Astrocyte of the spinal cord (primary cell): Measurements from ENCODE around the gene SMAD2.

Experiments
- DNase-seq: peaks from one replicate; pipeline ENCODE4 v3.0.0; 2011; ENCODE audit warnings: low read depth, low spot score
- H3K4me3 ChIP-seq: 2 replicates; pipeline ENCODE4 v1.5.1; 2011; ENCODE audit warnings: low read depth, mild to moderate bottlenecking, low read length, moderate library complexity
- in situ Hi-C: cut with HindIII; loops from 2 replicates; pipeline ENCODE4 v1.10.0; 2017; ENCODE audit warnings: low sequenced_read_pairs
- TF ChIP-seq, protein P1 (sequence below): IDR thresholded peaks from 2 replicates; pipeline ENCODE4 v1.5.1; 2012; ENCODE audit warnings: low read depth, mild to moderate bottlenecking, low read length, inconsistent platforms

SMAD2 gene

DNA sequence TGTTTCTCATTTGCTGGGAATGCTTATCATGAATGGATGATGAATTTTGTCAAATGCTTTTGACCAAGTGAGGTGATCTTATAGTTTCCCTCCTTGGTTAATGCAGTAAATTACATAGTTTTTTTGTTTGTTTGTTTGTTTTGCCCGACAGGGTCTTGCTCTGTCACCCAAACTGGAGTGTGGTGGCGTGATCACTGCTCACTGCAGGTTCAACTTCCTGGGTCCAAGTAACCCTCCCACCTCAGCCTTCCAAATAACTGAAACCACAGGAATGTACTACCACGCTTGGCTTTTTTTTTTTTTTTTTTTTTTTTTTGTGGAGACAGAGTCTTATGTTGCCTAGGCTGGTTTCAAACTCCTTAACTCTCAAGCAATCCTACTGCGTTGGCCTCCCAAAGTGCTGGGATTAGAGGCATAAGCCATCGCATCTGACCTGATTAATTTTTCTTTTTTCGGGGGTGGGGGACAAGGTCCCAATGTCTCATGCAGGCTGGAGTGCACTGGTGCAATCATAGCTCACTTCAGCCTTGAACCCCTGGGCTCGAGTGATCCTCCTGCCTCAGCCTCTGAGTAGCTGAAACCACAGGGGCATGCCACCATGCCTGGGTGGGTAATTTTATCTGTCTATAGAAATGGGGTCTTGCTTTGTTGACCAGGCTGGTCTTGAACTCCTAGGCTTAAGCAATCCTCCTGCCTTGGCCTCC is 48.6 kb downstream of the SMAD2 start:
- in situ Hi-C loops, result no loop called here
- H3K4me3 ChIP-seq, result no peak overlapping the region
- peak; percentile 41 for DNase-seq
- TF ChIP-seq, protein P1, sequence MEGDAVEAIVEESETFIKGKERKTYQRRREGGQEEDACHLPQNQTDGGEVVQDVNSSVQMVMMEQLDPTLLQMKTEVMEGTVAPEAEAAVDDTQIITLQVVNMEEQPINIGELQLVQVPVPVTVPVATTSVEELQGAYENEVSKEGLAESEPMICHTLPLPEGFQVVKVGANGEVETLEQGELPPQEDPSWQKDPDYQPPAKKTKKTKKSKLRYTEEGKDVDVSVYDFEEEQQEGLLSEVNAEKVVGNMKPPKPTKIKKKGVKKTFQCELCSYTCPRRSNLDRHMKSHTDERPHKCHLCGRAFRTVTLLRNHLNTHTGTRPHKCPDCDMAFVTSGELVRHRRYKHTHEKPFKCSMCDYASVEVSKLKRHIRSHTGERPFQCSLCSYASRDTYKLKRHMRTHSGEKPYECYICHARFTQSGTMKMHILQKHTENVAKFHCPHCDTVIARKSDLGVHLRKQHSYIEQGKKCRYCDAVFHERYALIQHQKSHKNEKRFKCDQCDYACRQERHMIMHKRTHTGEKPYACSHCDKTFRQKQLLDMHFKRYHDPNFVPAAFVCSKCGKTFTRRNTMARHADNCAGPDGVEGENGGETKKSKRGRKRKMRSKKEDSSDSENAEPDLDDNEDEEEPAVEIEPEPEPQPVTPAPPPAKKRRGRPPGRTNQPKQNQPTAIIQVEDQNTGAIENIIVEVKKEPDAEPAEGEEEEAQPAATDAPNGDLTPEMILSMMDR, result no peak

- no peak overlapping the region for H3K4me3 ChIP-seq
- in situ Hi-C loops, result no loop called here
- no peak for DNase-seq
- TF ChIP-seq, protein P1, result no peak
Measured at GRCh38 chr18:47881042-47881441, 49.4 kb downstream of the SMAD2 start.

- DNase-seq, result no peak
- in situ Hi-C loops, result no loop called here
- TF ChIP-seq, protein P1, result no peak
- no peak overlapping the region for H3K4me3 ChIP-seq
Measured at GRCh38 chr18:47877892-47878291, 52.6 kb downstream of the SMAD2 start.

DNA sequence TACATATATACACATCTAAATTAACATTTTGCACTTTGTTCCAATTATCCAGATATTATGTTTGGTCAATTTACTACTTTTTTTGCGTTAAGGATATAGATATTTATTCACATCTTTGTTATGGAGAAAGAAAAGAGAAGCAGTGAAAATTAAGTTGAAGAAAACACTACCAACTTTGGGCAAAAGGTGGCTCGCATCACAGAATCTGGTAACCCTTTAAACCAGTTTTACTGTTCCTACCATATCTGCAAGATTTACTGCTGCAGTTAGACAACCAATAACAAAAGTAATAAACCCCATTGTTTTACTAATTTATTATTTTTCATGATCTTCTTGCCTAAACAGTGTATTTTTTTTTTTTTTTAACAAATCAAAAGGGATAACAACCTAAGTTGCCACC is 53.6 kb downstream of the SMAD2 start:
- no peak overlapping the region for H3K4me3 ChIP-seq
- no peak for DNase-seq
- in situ Hi-C loops, result no loop called here
- TF ChIP-seq, protein P1, result no peak

GRCh38 chr18:47873625-47874024 is 56.8 kb downstream of the SMAD2 start:
- TF ChIP-seq, protein P1, result no peak
- in situ Hi-C loops, result no loop called here
- DNase-seq, result no peak
- no peak overlapping the region for H3K4me3 ChIP-seq

GRCh38 chr18:47872426-47872825 is 58.0 kb downstream of the SMAD2 start:
- DNase-seq, result no peak
- in situ Hi-C loops, result no loop called here
- TF ChIP-seq, protein P1, result no peak
- H3K4me3 ChIP-seq, result no peak overlapping the region

GRCh38 chr18:47871288-47871687 is 59.2 kb downstream of the SMAD2 start:
- in situ Hi-C loops, result no loop called here
- no peak overlapping the region for H3K4me3 ChIP-seq
- TF ChIP-seq, protein P1, result no peak
- no peak for DNase-seq
